HepG2 (cell line): ENCODE measurements around the gene BLOC1S2. TPM values are rescaled to one million over a fixed set of nuclear protein-coding genes. Genes with fewer than 3 reads are reported as not detected.

ENCODE experiments used
- CBFB ChIP-seq: sonication (generic); formaldehyde crosslinking; IDR thresholded peaks from 2 replicates; pipeline ENCODE4 v1.4.0; 2020; ENCODE audit warnings: missing genetic modification reagents
- DNMT1 ChIP-seq: sonication (generic); formaldehyde crosslinking; IDR thresholded peaks from 2 replicates; pipeline ENCODE4 v1.5.1; 2020; ENCODE audit warnings: mild to moderate bottlenecking, missing genetic modification reagents
- GTF2F1 ChIP-seq: fragments of 150-350 bp; IDR thresholded peaks from 2 replicates; pipeline ENCODE4 v1.6.1; 2014; ENCODE audit warnings: low read length
- HNRNPUL1 ChIP-seq: fragments of 200-400 bp; formaldehyde crosslinking; IDR thresholded peaks from 2 replicates; pipeline ENCODE4 v1.6.1; 2017; ENCODE audit warnings: low read depth, mild to moderate bottlenecking, low read length, moderate library complexity
- IKZF4 ChIP-seq: sonication (generic); formaldehyde crosslinking; IDR thresholded peaks from 2 replicates; pipeline ENCODE4 v1.5.1; 2020; ENCODE audit warnings: borderline replicate concordance, mild to moderate bottlenecking, low read depth, missing genetic modification reagents; ENCODE audit errors: not compliant biosample characterization
- MTF1 ChIP-seq: sonication (generic); formaldehyde crosslinking; IDR thresholded peaks from 2 replicates; pipeline ENCODE4 v1.5.0; 2020; ENCODE audit warnings: missing genetic modification reagents
- RFX5 ChIP-seq: IDR thresholded peaks from 2 replicates; pipeline ENCODE4 v1.6.1; 2011; ENCODE audit warnings: low read depth, low read length, improper control_type of control experiment
- TAF15 ChIP-seq: fragments of 200-400 bp; formaldehyde crosslinking; IDR thresholded peaks from one replicate; pipeline ENCODE4 v1.6.1; 2018; ENCODE audit warnings: mild to moderate bottlenecking, low read depth, low read length; ENCODE audit not compliant: poor library complexity, severe bottlenecking
- ZBTB7A ChIP-seq: sonication (generic); formaldehyde crosslinking; IDR thresholded peaks from 2 replicates; pipeline ENCODE4 v1.8.0; 2022; ENCODE audit warnings: mild to moderate bottlenecking, missing genetic modification reagents
- ZNF20 ChIP-seq: sonication (generic); formaldehyde crosslinking; IDR thresholded peaks from 2 replicates; pipeline ENCODE4 v1.4.0; 2020; ENCODE audit warnings: mild to moderate bottlenecking, moderate library complexity, missing genetic modification reagents
- polyA plus RNA-seq, 8 experiments: library from polyadenylated mRNA; depleted of rRNA in 3 of 8; stranded (reverse) in 7 of 8; unstranded in 1 of 8; fragments of >200 nt; fragmentation: Illumina TruSeq in 4 of 8; extraction: Trizol in 4 of 8; gene quantifications; 2 replicates each; pipeline versions ENCODE4 v1.2.1 to v1.2.3, GENCODE V29; 2011 to 2016; ENCODE audit warnings: low read depth in 4 of 8, missing spikeins in 1 of 8, mixed read lengths in 1 of 8; ENCODE audit not compliant: insufficient read depth in 1 of 8
- total RNA-seq, 5 experiments: library from RNA; depleted of rRNA; stranded (reverse); fragments of >200 nt; fragmentation: Illumina TruSeq; extraction: Trizol; gene quantifications; 2 replicates each; pipeline ENCODE4 v1.2.3, GENCODE V29; 2016; ENCODE audit warnings: low read depth in 1 of 5
- TF ChIP-seq, protein P1 (sequence below): IDR thresholded peaks from 2 replicates; pipeline ENCODE4 v1.6.1; 2016; ENCODE audit warnings: mild to moderate bottlenecking
- TF ChIP-seq, protein P2 (sequence below): sonication (generic); formaldehyde crosslinking; IDR thresholded peaks from 2 replicates; pipeline ENCODE4 v1.8.1; 2023; ENCODE audit warnings: mild to moderate bottlenecking, inconsistent platforms, moderate library complexity, missing genetic modification reagents, borderline replicate concordance
- TF ChIP-seq, protein P3 (sequence below): sonication (generic); formaldehyde crosslinking; IDR thresholded peaks from 2 replicates; pipeline ENCODE4 v1.4.0; 2020; ENCODE audit warnings: mild to moderate bottlenecking, missing genetic modification reagents

Gene BLOC1S2
- total and polyA plus RNA-seq, 2 of the 13 experiments (the other 11 are each of a cell fraction or from before 2014, with no cell fraction given): 22.3 to 64.4 TPM

DNA sequence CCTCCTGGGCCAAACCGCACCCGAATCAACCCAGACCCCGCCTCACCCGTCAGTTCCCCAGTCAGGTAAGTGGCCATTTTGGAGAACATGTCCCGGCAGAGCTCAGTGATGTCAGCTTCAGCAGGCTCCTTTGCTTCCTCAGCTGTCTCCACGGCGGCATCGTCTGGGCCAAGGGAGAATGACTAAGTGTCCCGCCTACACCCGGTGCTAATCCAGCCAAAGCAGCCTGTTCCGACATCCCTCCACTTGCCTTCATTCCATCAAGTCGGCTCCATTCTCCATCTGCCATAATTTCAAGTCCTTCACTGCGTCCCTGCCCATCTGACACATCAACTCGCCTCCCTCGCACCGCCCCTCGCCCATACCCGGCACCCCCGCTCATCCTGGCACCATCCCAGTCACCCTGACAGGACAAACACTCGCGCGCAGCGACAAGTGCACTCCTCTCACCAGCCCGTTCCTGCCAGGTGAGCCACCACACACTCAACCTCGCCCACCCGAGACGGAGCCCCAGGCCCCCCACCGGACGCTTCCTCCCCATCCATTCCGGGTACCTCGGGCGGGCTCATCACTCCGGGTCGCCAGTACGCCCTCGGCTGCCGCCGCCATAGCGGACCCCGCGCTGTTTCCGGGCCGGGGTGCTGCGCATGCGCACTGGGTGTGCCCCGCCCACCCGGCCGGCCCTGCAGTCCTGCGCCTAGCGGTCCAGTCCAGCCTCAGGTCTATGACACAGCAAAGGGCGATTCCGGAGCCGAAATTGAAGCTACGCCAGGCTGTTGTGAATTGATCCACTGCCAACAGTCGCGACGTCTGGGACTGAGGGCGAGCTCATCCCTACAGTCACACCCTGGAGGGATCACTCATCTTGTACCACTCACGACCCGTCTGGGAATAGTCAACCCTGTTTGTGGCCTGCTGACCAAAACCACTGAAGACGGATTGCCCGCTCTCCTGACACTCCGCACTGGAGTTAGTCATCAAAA is at the start of gene BLOC1S2 (continued):
- TF ChIP-seq IKZF4 (CRISPR knock-in tag) (no peak), DNMT1 (no peak), RFX5 (no peak), MTF1 (CRISPR knock-in tag) (0 out of 2 replicates have a peak, but pooled peaks have one; percentile 17), GTF2F1 (no peak), TAF15 (no peak), ZNF20 (CRISPR knock-in tag) (no peak), ZBTB7A (no peak), CBFB (CRISPR knock-in tag) (no peak), HNRNPUL1 (no peak)
- TF ChIP-seq, protein P1, sequence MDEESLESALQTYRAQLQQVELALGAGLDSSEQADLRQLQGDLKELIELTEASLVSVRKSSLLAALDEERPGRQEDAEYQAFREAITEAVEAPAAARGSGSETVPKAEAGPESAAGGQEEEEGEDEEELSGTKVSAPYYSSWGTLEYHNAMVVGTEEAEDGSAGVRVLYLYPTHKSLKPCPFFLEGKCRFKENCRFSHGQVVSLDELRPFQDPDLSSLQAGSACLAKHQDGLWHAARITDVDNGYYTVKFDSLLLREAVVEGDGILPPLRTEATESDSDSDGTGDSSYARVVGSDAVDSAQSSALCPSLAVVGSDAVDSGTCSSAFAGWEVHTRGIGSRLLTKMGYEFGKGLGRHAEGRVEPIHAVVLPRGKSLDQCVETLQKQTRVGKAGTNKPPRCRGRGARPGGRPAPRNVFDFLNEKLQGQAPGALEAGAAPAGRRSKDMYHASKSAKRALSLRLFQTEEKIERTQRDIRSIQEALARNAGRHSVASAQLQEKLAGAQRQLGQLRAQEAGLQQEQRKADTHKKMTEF (CRISPR knock-in tag): peak; percentile 59; the same call in 1 of the 2 replicates
- TF ChIP-seq, protein P2, sequence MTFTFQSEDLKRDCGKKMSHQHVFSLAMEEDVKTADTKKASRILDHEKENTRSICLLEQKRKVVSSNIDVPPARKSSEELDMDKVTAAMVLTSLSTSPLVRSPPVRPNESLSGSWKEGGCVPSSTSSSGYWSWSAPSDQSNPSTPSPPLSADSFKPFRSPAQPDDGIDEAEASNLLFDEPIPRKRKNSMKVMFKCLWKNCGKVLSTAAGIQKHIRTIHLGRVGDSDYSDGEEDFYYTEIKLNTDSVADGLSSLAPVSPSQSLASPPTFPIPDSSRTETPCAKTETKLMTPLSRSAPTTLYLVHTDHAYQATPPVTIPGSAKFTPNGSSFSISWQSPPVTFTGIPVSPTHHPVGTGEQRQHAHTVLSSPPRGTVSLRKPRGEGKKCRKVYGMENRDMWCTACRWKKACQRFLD: no peak
- TF ChIP-seq, protein P3, sequence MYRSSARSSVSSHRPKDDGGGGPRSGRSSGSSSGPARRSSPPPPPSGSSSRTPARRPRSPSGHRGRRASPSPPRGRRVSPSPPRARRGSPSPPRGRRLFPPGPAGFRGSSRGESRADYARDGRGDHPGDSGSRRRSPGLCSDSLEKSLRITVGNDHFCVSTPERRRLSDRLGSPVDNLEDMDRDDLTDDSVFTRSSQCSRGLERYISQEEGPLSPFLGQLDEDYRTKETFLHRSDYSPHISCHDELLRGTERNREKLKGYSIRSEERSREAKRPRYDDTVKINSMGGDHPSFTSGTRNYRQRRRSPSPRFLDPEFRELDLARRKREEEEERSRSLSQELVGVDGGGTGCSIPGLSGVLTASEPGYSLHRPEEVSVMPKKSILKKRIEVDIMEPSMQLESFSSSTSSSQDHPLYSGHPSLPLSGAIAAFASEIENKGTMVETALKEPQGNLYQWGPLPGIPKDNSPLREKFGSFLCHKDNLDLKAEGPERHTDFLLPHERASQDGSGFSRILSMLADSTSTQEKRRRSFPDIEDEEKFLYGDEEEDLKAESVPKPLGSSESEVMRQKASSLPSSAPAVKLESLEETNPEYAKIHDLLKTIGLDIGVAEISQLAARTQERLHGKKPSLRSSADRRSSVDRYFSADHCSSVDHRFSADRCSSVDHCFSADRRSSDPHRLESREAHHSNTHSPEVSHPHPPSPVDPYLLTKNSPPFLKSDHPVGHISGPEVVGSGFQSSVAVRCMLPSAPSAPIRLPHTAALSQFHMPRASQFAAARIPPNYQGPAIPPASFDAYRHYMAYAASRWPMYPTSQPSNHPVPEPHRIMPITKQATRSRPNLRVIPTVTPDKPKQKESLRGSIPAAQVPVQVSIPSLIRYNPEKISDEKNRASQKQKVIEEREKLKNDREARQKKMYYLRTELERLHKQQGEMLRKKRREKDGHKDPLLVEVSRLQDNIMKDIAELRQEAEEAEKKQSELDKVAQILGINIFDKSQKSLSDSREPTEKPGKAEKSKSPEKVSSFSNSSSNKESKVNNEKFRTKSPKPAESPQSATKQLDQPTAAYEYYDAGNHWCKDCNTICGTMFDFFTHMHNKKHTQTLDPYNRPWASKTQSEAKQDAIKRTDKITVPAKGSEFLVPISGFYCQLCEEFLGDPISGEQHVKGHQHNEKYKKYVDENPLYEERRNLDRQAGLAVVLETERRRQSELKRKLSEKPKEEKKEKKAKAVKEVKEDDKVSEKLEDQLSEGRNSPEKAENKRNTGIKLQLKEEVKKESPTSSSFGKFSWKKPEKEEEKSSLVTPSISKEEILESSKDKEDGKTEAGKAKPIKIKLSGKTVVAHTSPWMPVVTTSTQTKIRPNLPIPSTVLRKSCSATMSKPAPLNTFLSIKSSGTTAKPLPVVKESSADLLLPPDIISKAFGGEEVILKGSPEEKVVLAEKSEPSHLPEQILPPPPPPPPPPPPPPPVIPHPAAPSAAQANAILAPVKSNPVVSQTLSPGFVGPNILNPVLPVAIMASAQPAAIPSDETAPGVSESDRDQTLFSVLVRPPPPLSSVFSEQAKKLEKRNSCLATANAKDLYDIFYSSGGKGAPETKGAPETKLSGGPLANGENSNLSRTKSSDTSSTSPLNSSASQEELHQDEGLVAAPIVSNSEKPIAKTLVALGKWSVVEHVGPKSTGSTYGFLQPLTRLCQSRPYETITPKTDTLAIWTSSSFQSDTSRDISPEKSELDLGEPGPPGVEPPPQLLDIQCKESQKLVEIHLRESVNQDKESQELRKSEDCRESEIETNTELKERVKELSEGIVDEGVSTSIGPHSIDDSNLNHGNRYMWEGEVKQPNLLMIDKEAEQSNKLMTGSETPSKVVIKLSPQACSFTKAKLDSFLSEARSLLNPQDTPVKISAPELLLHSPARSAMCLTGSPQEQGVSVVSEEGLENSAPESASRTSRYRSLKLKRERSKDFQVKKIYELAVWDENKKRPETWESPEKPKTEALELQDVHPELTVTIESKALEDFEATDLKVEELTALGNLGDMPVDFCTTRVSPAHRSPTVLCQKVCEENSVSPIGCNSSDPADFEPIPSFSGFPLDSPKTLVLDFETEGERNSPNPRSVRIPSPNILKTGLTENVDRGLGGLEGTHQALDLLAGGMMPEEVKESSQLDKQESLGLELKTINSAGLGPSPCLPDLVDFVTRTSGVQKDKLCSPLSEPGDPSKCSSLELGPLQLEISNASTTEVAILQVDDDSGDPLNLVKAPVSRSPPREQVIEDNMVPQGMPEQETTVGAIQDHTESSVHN (CRISPR knock-in tag): no peak
